Transverse colon (tissue), 4 donors: ENCODE data around the gene CGRRF1. TPM values are rescaled to one million over a fixed set of nuclear protein-coding genes. Genes with fewer than 3 reads are reported as not detected.

ENCODE experiments used
- DNase-seq: peaks from one replicate; pipeline ENCODE4 v3.0.0-alpha.2; 2019
- H3K27ac ChIP-seq, 4 donors: fragments of 200-600 bp; sonication (generic); 2 replicates each; pipeline ENCODE4 v1.5.1; 2016 to 2018; ENCODE audit warnings: inconsistent platforms in 4 of 4
- H3K27me3 ChIP-seq: fragments of 200-600 bp; sonication (generic); 2 replicates; pipeline ENCODE4 v1.5.1; 2017; ENCODE audit warnings: inconsistent platforms
- H3K36me3 ChIP-seq, 4 donors: fragments of 200-600 bp; sonication (generic); 2 replicates each; pipeline ENCODE4 v1.5.1; 2017 to 2019; ENCODE audit warnings: inconsistent platforms in 4 of 4
- H3K4me1 ChIP-seq, 4 donors: fragments of 200-600 bp; sonication (generic); 2 replicates each; pipeline ENCODE4 v1.5.1; 2017 to 2020; ENCODE audit warnings: inconsistent platforms in 4 of 4
- H3K4me3 ChIP-seq, 4 donors: fragments of 200-600 bp; sonication (generic); 1 replicate in 1 of 4; 2 replicates in 3 of 4; pipeline versions ENCODE4 v1.5.1 to v1.6.1; 2017 to 2019; ENCODE audit warnings: inconsistent platforms in 4 of 4
- H3K9me3 ChIP-seq, 2 donors: fragments of 200-600 bp; sonication (generic); 2 replicates each; pipeline ENCODE4 v1.5.1; 2017 to 2019; ENCODE audit warnings: inconsistent platforms in 2 of 2
- EP300 ChIP-seq: sonication (generic); formaldehyde crosslinking; IDR thresholded peaks from one replicate; pipeline ENCODE4 v1.6.1; 2017; ENCODE audit warnings: antibody characterized with exemption, low read depth
- POLR2A ChIP-seq: fragments of 450-650 bp; IDR thresholded peaks from one replicate; pipeline ENCODE4 v1.6.1; 2016; ENCODE audit warnings: antibody characterized with exemption, mild to moderate bottlenecking, moderate library complexity
- POLR2AphosphoS5 ChIP-seq, 3 donors: sonication (generic); formaldehyde crosslinking; IDR thresholded peaks; one replicate each; pipeline ENCODE4 v1.6.1; 2016; ENCODE audit warnings: antibody characterized with exemption in 3 of 3
- WGBS, 2 donors: methylation state at CpG; one replicate each; pipeline ENCODE4 v1.1.5; 2018; ENCODE audit warnings: low coverage in 1 of 2; 5-methylcytosine and 5-hydroxymethylcytosine counted together
- in situ Hi-C, 4 donors: fragments of 200-750 bp; cut with MboI; loops; one replicate each; pipeline versions ENCODE4 v1.15.0 to v1.15.1; 2017; ENCODE audit warnings: low sequenced_read_pairs in 3 of 4, low pct_ligation_motif_present in 1 of 4, low pct_unique_long_range_greater_than_20kb in 1 of 4
- intact Hi-C: fragments of 100-400 bp; cut with DNase I; formaldehyde crosslinking; loops from one replicate; pipeline ENCODE4 v1.15.1; 2023; ENCODE audit warnings: low total_unique reads
- total RNA-seq, 4 donors: library from RNA; depleted of rRNA; stranded (reverse); fragments of >200 nt; gene quantifications; one replicate each; pipeline ENCODE4 v1.1.0, GENCODE V29; 2016
- TF ChIP-seq, protein P1 (sequence below), 5 experiments: fragments of 200-600 bp in 3 of 5; fragments of 450-650 bp in 2 of 5; sonication (generic) in 3 of 5; IDR thresholded peaks; 1 replicate in 2 of 5; 2 replicates in 3 of 5; pipeline ENCODE4 v1.5.1; 2016 to 2017; ENCODE audit warnings: antibody characterized with exemption in 5 of 5, inconsistent platforms in 3 of 5, mild to moderate bottlenecking in 2 of 5, moderate library complexity in 1 of 5

Gene CGRRF1
- total RNA-seq, 4 donors from 2014 or later, result 2.6 to 46.8 (median 18.0) TPM

DNA sequence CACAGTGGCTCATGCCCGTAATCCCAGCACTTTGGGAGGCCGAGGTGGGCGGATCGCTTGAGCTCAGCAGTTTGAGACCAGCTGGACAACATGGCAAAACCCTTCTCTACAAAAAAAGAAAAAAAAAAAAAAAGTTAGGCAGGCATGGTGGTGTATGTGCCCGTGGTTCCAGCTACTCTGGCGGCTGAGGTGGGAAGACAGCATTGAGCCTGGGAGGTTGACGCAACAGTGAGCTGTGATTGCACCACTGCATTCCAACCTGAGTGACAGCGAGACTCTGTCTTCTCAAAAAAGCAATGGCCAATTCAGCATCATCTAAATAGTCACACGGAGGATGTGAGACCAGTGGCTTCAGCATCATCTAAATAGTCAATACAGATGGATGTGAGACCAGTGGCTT lies 46.8 kb downstream of the CGRRF1 start:
- in situ Hi-C loops, result loop anchor here in 1 of 4 donors (10.0 kb wide), 1 partner anchor 218 kb away; no protein-coding TSS in a partner anchor

DNA sequence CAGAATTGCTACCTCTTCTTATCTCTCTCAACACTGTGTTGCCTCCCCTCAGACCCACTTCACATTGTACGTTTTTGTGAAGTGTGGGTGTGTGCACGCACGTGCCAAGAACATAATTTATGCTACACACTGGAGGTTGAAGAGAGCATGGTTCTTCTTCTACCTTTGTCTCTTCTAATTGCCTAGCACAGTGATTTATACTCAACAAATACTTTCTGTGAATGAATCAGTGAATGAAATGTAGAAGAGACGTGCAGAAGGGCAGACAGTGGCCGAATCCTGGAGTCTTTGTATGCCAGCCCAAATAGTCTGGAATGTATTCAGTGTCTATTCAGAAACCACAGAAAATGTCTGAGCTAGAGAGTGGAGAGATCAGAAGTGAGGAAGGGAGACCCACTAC lies 52.6 kb downstream of the CGRRF1 start:
- intact Hi-C loops (no loop called here), in situ Hi-C loops (no loop called here)
- 55 to 64% methylated on average over 4 to 5 of the region's 5 CpGs for WGBS, 2 donors

More for the DNA sequence above, 46.8 kb downstream of the CGRRF1 start:
- WGBS, 2 donors, result 87 to 93% methylated on average over 5 to 9 of the region's 9 CpGs
- no peak for TF ChIP-seq POLR2AphosphoS5 (IDR thresholded peaks at IDR 0.05)
- TF ChIP-seq EP300, result no peak
- TF ChIP-seq, protein P1, sequence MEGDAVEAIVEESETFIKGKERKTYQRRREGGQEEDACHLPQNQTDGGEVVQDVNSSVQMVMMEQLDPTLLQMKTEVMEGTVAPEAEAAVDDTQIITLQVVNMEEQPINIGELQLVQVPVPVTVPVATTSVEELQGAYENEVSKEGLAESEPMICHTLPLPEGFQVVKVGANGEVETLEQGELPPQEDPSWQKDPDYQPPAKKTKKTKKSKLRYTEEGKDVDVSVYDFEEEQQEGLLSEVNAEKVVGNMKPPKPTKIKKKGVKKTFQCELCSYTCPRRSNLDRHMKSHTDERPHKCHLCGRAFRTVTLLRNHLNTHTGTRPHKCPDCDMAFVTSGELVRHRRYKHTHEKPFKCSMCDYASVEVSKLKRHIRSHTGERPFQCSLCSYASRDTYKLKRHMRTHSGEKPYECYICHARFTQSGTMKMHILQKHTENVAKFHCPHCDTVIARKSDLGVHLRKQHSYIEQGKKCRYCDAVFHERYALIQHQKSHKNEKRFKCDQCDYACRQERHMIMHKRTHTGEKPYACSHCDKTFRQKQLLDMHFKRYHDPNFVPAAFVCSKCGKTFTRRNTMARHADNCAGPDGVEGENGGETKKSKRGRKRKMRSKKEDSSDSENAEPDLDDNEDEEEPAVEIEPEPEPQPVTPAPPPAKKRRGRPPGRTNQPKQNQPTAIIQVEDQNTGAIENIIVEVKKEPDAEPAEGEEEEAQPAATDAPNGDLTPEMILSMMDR (IDR thresholded peaks at IDR 0.05), result no peak
- no peak for TF ChIP-seq POLR2A
- intact Hi-C loops, result no loop called here
- Histone ChIP-seq H3K36me3 (no peaks in the 10 kb centered on the region), H3K9me3 (no peaks in the 10 kb centered on the region), H3K27ac (no peak overlapping the region), H3K4me3 (no peak overlapping the region), H3K27me3 (no peaks in the 10 kb centered on the region), H3K4me1 (no peaks in the 10 kb centered on the region)
- DNase-seq, result no peak

DNA sequence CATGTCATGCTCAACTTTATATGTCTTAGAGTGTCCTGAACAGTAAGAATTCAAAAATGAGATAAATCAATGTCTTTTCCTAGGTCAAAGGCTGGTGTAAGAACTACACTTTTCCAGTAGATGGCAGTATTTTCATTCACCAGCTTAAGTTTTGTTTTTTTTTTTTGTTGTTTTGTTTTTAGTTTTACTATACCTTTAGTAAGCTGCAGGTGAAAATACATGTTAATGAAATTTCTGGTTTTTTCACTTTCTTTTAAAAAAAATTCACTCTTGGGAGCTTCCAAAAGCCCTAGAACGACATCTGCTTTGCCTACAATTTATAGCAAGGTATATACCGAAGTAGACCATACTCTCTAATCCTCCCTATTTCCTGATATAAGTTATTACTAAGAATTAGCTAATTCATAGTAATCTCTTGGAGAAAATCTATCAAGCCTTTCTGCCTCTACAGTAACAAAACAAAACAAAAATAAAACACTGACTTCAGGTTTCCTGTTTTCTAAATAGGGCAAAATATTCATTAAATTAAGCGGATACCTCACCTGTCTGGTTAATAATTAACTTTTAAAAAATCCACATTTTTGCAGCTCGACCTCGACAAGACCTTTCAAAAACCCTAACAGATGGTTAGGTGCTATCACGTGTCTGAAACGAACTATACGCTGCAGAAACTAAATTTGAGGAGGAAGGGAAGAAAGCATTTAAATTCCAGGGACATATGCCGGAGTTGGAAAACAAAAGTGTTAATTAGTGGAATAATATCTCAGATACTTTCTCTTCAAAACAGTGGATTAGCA lies 54.6 kb downstream of the CGRRF1 start:
- H3K4me1 ChIP-seq, result peaks cover 0 to 22% (median 14%) of the 10 kb centered on the region in 4 donors
- intact Hi-C loops (no loop called here), in situ Hi-C loops (no loop called here)
- H3K27me3 ChIP-seq, result no peaks in the 10 kb centered on the region
- peak overlapping the region in 3 of 4 donors; percentile 51 to 77 (median 71) for H3K4me3 ChIP-seq
- WGBS, 2 donors, result 5% methylated on average over 9 of the region's 9 CpGs
- TF ChIP-seq POLR2AphosphoS5 (IDR thresholded peaks at IDR 0.05) (no peak), POLR2A (no peak)
- TF ChIP-seq, protein P1 (IDR thresholded peaks at IDR 0.05), result peak; percentile 86 to 96 (median 90)
- H3K27ac ChIP-seq, result peak overlapping the region; percentile 97 to 99 (median 98)
- H3K36me3 ChIP-seq, result no peaks in the 10 kb centered on the region
- no peak for DNase-seq
- H3K9me3 ChIP-seq, result no peaks in the 10 kb centered on the region

More for the DNA sequence above, 52.6 kb downstream of the CGRRF1 start:
- DNase-seq, result no peak
- no peak overlapping the region for H3K4me3 ChIP-seq
- H3K36me3 ChIP-seq, result no peaks in the 10 kb centered on the region
- H3K27me3 ChIP-seq, result no peaks in the 10 kb centered on the region
- TF ChIP-seq POLR2AphosphoS5 (IDR thresholded peaks at IDR 0.05) (no peak), EP300 (no peak)
- TF ChIP-seq, protein P1 (IDR thresholded peaks at IDR 0.05), result no peak
- H3K9me3 ChIP-seq, result no peaks in the 10 kb centered on the region
- H3K27ac ChIP-seq, result no peak overlapping the region
- peaks cover 0 to 15% (median 7%) of the 10 kb centered on the region in 4 donors for H3K4me1 ChIP-seq

DNA sequence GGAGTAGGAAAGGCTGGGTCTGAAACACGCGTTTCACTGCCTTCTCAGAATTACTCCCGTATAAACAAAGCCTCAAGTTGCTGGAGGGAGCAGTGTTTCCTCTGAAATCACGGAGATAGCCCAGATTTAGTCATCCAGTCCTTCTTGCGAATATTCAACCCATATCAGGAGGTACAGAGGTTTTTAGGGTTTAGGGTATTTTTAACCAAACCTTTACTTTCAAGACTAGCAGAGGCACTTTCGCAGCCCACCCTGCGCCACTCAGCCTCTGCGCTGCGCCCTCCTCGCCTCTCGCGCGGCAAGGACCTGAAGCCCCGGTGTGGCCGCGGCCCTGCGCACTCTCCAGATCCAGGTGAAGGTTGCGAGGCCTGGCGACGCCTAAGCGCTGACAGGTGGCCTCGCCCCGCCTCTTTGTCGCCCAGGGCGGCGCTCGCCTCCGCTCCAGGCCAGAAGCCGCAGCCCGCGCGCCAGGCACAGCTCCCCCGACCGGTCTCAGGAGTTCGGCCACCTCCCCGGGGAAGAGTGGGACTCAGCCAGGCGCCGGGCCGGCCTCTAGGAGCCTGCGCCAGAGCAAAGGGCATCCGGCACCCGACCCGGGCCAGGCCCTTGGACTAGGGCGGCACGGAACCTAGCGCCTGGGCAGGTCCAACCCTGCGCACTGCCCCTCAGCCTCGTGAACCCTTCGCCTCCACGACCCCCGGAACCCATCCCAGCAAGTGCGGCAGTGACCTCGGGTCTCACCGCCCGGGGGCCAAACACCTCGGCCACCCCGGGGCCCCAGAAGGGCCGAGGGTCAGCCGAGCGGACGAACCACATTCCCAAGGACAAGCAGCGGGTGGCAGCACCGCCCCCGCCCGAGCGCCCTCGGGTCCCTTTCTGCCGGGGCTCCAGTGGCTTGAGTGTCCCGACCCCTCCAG lies 55.4 kb downstream of the CGRRF1 start:
- Histone ChIP-seq H3K9me3 (no peaks in the 10 kb centered on the region), H3K27me3 (no peaks in the 10 kb centered on the region), H3K4me1 (peaks cover 0 to 25% (median 20%) of the 10 kb centered on the region in 4 donors), H3K27ac (peak overlapping the region; percentile 97 to 99 (median 98)), H3K36me3 (no peaks in the 10 kb centered on the region), H3K4me3 (peak overlapping the region; percentile 51 to 77 (median 66))
- 0 to 1% methylated on average over 3 to 59 of the region's 69 CpGs for WGBS, 2 donors
- in situ Hi-C loops (no loop called here), intact Hi-C loops (loop anchor here (1.0 to 5.0 kb wide), 3 partner anchors 107 to 208 kb away; no protein-coding TSS in a partner anchor)
- peak; percentile 87 to 97 (median 94) for TF ChIP-seq POLR2AphosphoS5 (IDR thresholded peaks at IDR 0.05)
- TF ChIP-seq, protein P1 (IDR thresholded peaks at IDR 0.05), result peak in 3 of 5 experiments; percentile 18 to 43 (median 42)
- TF ChIP-seq POLR2A, result peak; percentile 97
- TF ChIP-seq EP300, result no peak
- peak; percentile 90 for DNase-seq
